ENCODE data around the gene NTRK2.
A peak's percentile ranks its signal among the peaks of the same experiment; 100 is the strongest.

The NTRK2 gene

DNA sequence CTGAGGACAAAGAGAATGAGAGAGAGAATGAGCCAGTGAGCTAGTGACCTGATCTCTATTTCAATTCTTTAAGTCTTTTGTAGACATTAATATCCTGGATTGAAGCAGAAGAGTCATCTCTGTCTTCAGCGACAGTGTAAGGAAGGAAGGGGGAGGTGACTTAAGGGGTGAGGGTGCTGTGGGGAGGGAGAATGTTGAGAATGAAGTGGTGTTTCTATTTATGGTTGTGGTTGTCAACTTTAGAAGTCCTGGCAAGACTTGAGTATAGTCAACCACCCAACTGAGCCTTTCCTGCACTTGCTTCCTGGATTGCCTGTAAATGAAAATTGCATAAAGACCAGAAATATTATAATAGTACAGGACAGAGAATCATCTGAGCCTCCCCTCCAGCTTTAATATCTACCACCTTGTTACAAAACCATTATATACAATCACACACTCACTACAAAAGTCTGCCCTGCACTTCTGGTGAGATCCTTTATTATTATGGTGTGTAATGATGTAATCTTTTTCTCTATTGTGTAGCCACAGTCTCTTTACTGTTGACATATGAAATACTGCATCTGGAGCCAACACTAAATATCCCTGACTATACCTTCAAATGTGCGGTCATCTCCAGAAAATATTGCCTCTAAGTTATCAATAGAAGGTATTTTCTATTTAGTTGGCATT is 91.7 kb downstream of the NTRK2 start:
- no peak for DNase-seq
- in situ Hi-C loops (cut with MboI; ENCODE audit: low pct_unique_long_range_greater_than_20kb, low sequenced_read_pairs): no loop called here

DNA sequence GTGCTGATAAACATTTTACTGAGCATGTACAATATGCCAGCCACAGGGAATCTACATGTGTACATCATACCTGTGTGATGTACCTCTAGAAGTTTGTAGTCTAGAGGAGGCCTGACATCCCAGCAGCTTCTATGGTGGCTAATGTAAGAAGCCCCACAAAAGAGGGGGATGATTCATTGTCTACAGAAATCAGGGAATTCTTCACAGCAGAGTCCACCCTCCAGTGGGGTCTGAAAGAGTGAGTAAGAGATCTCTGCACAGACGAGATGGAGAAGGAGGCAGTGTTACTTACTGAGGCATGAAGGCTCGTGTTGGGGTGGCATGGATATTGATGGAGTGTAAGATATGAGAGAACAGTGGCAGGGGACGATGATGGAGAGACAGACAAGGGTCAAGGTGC is 103.0 kb downstream of the NTRK2 start:
- DNase-seq: no peak
- in situ Hi-C loops (cut with MboI; ENCODE audit: low pct_unique_long_range_greater_than_20kb, low sequenced_read_pairs): no loop called here

DNA sequence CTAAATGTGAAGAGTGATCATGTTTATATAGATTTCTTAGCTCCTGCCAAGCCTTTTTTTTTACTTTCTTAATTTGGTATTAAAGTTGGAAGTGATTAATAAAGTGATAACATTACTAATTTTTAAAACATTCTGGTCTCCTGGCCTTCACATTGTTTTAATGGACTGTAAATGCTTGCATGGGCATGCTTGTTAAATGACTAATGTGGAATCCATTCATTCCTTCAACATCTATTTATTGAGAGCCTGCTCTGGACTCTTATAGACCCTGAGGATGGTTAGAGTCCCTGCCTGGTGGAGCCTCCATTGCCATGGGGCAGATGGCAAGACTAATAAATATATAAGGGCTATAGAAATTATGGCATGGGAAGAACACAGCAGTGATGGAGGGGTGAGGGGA is 103.5 kb downstream of the NTRK2 start:
- in situ Hi-C loops (cut with MboI; ENCODE audit: low pct_unique_long_range_greater_than_20kb, low sequenced_read_pairs): no loop called here

DNA sequence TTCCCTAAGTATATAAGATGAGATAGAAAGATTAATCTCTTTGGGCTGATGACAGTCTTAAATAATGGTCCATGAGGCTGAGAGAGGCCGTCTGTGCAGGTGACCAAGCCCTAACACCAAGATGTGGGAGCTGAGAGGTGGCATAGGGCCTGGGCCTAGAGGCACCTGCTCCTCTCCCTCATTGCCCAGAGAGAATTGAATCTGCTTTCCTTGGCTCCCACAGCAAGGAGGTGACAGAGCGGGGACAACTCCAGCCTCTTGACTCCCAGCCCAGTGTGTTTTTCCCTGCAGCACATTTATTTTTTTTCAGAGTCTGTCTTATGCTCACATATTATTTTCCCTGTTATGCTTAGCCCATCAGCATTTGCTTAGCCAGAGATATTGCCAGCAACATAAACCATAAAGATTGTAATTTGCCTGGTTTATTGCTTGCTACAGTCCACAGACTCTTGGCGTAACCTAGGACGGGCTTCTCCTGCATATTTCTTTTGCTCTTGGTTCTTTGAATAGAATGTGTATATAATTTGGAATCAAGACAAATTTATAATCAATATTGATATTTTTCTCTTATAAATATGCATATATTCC is 105.6 kb downstream of the NTRK2 start:
- in situ Hi-C loops (cut with MboI; ENCODE audit: low pct_unique_long_range_greater_than_20kb, low sequenced_read_pairs): no loop called here

More for the DNA sequence above, 103.5 kb downstream of the NTRK2 start:
- DNase-seq: no peak

DNA sequence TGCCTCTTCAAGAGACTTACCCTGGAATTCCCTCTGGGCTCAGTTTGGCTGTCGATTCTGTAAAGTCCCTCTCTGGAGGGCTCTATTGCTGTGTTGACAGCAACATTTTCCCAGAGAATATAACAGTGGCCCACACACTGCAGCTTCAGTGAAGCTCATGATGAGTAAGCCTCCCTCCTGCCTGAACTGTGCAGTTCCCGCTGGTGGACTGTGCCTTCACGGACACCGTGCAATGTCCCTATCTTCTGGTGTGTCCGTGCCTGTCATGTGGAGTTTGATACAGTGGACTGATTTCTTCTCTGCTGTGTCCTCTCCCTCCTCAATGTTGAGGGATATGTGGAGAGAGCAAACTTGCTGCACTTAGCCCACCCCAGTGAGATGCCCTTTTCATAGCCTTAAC is 109.0 kb downstream of the NTRK2 start:
- DNase-seq: no peak
- in situ Hi-C loops (cut with MboI; ENCODE audit: low pct_unique_long_range_greater_than_20kb, low sequenced_read_pairs): no loop called here

More for the DNA sequence above, 105.6 kb downstream of the NTRK2 start:
- no peak for DNase-seq

DNA sequence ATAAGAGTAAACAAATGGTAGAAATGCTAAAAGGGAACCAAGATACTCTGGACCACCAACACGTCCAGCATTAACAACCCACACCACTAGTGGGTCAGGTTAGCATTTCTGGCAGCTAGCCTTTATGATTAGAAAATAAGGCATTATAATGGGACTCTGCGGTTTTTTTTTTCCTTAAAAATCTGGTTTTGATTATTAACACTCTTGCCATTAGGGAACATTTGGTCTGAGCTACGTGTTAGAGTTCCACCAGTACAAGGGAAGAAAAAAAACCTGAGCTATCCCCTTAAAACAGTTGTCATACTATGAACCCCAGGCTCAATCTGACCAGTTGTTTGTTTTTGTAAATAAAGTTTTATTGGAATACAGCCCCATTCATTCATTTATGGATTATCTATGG is 110.4 kb downstream of the NTRK2 start:
- in situ Hi-C loops (cut with MboI; ENCODE audit: low pct_unique_long_range_greater_than_20kb, low sequenced_read_pairs): no loop called here
- DNase-seq: no peak

DNA sequence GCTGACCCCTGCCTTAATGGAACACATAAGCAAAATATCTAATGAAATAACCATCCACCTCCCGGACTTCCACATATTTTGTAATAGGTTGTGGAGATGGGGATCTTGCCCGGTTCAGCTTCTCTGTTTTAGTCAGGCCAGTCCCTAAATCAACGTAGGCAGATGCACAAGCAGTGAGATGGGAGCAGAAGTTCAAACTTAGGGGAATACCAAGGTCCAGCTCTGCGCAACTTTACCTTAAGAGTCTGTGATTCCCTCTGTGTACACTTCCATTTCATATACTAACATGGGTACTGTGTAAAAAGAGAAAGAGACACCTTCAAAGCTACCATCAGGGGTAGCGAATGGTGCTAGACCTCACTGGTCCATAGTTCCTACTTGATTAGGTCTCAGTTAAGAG is 110.9 kb downstream of the NTRK2 start:
- in situ Hi-C loops (cut with MboI; ENCODE audit: low pct_unique_long_range_greater_than_20kb, low sequenced_read_pairs): no loop called here
- no peak for DNase-seq

DNA sequence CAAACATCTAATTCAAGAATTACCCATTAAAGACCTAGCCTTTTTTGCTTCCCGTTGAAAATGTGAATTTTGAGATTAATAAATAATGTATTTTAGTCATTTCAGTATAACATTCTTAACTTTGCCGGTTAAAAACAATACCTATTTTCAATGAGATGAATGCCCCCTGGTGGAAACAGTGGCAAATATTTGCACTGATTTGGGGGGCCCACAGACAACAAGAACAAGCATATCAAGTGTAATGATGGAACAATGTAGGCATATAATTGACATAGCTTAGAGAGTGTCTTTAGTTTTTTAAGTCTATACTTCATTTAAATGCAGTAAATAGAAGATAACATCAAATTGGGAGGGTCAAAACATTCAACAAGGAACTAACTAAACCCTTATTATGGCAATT is 111.9 kb downstream of the NTRK2 start:
- in situ Hi-C loops (cut with MboI; ENCODE audit: low pct_unique_long_range_greater_than_20kb, low sequenced_read_pairs): no loop called here

DNA sequence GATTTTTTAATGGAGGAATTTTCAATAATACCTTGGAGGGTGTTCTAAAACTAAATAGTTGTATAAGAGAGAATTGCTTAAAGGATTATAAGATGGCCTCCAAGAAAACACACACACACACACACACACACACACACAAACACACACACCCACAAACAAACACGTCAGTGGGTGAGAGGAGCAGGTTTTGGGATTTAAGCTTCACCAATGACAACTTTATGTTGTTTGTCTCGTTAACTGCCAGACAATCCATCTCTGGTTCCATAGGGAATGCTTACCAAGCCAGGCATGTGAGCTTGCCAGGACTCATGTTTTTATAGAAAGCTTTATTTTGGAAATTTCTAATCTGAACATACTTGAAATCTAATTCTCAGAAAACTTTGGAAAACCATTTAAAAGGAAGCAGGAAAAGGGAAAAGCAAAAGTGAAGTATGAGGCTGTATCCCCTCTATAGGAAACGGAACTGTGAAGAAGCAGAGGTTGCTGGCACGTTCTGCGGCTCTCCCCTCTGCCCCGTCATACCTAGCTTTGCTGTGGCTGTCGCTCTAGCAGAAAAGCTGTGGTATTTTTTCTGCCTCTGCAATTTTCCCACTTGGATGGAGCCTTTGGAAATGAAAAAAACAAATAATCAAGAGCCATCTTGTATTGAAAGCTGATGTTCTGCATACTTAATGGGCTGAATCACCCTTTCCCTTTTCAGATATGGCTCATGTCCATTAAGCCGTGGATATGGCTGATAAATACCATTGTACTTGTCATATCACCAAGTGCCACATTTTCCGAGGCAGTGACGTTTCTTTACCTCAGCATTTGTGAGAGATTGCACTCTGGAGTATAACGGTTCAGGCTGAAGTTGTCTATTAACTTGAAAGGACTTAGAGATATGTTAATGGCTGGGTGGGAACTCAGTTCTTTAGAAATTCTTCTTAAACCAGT is 112.7 kb downstream of the NTRK2 start:
- in situ Hi-C loops (cut with MboI; ENCODE audit: low pct_unique_long_range_greater_than_20kb, low sequenced_read_pairs): no loop called here
- DNase-seq: no peak

More for the DNA sequence above, 111.9 kb downstream of the NTRK2 start:
- DNase-seq: peak; percentile 33

DNA sequence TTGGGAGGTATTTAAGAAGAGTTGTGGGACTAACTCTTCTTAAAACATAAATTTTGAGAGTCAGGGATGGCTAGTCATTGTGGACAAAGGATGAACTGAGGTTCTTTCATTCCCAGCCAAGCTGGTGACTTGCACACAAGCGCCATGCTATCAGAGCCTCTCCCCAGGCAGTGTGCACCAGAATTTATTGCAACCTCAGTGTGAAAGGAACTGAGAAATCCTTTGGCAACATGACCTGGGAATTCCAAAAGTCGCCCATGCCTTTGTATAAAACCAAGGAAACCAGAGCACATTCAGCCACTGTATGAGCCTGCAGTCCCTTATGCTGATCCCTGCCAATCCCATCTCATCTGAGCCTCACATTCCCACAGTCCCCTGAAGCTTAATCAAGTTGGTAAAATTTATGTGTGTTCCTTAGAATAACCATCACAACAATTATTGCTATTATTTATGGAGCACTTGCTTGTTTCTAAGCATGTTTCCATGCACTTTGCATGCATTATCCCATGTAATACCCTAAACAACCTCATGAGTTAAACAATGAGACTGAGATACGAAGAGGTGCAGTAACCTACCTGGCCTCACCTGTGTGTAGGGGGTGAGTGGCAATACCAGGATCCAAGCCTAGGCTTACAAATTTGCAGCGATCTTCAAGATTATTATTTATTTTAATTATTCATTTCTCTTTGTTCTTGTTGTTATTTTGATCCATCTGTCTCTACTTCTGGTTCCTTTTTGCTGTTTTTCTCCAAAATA is 116.4 kb downstream of the NTRK2 start:
- DNase-seq: no peak

DNA sequence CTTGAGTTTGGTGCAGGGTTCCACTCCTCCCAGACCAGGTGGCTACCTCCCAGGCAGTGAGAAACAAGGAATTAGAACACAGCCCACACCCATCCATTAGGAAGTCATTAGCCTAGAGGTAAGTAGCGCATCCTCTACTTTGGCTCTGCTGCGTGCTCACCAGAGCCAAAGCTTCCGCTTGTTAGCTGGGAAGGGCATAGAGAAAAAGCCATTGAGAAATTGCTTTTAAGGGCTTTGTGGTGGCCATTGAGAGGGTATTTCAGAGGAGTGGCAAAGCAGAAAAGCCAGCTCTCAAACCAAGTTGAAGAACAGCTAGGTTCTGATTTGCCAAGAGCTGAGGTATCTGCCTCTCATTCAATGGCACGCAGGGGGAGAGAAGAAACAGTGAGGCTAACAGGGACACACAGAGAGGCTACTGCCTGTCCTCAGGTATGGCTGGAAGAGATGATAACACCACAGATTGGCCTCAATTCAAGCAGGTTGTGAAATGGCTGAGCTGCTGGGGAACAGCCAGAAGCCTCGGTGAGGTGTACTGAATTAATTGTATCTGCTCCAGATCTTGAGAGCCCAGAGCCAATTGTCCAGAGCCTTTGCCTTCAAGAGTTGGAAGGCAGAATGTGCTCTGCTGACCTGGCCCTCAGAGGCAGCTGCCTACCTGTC is 119.4 kb downstream of the NTRK2 start:
- in situ Hi-C loops (cut with MboI; ENCODE audit: low pct_unique_long_range_greater_than_20kb, low sequenced_read_pairs): no loop called here

More for the DNA sequence above, 116.4 kb downstream of the NTRK2 start:
- in situ Hi-C loops (cut with MboI; ENCODE audit: low pct_unique_long_range_greater_than_20kb, low sequenced_read_pairs): no loop called here

DNA sequence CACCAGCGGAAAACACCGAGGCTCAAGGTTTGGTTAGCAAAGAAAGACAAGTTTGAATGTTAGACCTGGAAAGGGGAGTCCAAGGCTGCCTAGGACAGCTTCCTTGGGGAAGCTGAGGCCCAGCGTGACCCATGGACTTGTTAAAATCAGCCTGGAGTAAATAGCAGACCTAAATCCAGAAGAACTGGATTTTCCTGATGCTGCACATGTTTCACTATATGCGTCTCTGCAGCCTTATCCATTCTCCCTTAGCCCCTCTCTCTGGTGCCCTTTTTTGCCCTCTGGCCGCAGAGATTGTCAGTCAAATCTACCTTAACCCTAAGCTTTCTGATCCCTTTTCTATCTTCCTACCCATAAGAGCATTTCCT is 119.9 kb downstream of the NTRK2 start:
- in situ Hi-C loops (cut with MboI; ENCODE audit: low pct_unique_long_range_greater_than_20kb, low sequenced_read_pairs): no loop called here
- DNase-seq: no peak

More for the DNA sequence above, 119.4 kb downstream of the NTRK2 start:
- no peak for DNase-seq

DNA sequence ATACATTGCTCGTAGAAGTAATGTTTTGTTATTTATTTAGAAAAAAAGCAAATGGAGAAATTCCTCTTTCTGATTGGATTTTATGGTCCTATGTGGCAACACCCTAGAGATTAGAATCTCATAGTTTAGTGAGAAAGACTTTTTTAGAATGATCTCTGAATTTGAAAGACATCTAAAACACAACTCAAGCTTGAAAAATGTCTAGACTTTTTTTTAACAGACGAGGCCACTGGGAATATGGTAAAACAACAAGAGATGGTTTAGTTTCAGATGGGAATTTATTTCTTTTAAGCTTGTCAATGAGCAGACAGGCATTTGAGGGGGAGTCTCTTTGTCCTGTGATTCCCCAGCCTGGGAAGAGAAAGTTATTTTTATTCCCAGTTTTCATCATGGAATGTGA is 122.1 kb downstream of the NTRK2 start:
- in situ Hi-C loops (cut with MboI; ENCODE audit: low pct_unique_long_range_greater_than_20kb, low sequenced_read_pairs): no loop called here
- no peak for DNase-seq

DNA sequence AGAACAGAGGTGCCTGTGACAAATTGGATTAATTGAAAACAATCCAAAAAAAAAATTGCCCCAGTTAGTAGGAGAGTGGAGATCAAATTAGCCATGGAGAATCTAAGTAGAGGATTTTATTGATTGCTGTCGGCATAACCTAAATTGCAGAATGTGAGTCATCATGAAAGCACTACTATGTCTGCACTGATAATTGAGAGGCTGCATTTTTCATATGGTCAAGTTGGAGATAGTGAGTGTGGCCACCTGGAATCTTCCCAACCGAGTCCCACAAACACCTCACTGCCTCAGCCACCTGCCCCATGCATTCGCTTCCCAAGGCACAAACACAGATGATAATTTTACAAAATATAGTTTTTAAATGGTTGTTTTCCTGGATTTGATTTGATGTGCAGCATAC is 123.7 kb downstream of the NTRK2 start:
- in situ Hi-C loops (cut with MboI; ENCODE audit: low pct_unique_long_range_greater_than_20kb, low sequenced_read_pairs): no loop called here
- DNase-seq: no peak

DNA sequence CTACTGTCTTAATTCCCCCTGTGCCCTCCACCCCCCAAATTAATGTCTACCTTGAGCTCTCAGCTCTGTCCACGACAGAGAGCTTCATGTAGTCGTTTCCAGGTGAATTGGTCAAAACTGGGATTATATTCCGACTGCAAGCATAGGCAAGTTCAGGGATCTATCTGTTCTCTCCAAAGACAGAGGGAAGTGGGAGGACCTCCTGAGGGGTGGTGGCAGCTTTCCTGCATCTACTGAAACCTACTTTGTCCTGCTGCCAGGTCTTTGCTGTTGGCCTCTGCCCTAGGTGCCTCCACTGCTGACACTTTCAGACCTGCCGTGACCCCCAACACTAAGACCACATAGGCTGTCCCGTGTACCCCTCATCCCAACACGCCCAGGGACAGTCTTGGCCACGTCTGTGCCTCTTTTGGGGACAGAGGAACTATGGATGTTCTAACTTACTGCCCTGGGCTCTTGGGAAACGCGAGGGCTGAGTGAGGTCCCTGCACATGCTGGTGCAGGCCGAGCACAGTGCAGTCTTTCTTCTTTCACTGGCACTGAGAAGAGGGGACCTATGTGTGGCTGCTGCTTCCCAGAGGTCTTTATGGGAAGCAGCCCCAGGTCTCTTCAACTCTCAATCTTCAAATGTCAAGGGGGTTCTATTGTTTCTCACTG is 125.6 kb downstream of the NTRK2 start:
- DNase-seq: no peak
- in situ Hi-C loops (cut with MboI; ENCODE audit: low pct_unique_long_range_greater_than_20kb, low sequenced_read_pairs): no loop called here

DNA sequence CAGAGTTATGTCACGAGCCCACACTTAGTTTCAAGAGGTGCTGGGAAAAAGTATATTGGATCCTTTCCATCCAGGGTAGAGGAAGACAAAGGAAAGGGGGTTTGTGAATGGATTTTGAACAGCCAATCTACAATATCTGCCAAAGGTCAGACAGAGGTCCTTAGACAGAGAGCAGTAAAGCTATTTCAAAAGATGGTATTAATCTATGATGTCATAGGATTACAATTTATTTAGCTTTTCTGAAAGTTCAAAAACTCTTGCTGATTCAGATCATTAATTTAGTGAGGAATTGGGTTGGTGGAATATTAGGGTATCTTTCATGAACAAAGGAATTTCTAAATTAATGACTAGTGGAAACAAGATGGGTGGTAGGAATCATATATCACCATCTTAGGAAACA is 126.9 kb downstream of the NTRK2 start:
- no peak for DNase-seq
- in situ Hi-C loops (cut with MboI; ENCODE audit: low pct_unique_long_range_greater_than_20kb, low sequenced_read_pairs): no loop called here

DNA sequence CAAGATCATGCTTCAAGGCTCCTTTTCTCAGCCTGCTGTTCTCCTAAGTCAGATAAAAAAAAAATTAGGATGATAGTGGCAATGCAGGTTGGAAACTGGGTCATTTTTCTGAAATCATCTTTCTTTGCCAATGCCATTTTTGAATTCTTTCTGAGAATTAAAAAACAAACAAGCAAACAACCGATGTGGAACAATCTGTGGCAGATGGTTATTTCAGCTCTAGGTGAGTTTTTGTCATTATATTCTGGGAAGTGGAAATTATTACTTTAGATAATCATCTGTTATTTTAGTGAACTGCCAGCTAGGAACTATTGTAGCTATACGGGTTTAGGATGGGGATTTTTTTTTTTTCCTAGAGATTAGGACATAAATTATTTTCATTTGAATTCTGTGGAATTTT is 129.7 kb downstream of the NTRK2 start:
- DNase-seq: no peak
- in situ Hi-C loops (cut with MboI; ENCODE audit: low pct_unique_long_range_greater_than_20kb, low sequenced_read_pairs): no loop called here

DNA sequence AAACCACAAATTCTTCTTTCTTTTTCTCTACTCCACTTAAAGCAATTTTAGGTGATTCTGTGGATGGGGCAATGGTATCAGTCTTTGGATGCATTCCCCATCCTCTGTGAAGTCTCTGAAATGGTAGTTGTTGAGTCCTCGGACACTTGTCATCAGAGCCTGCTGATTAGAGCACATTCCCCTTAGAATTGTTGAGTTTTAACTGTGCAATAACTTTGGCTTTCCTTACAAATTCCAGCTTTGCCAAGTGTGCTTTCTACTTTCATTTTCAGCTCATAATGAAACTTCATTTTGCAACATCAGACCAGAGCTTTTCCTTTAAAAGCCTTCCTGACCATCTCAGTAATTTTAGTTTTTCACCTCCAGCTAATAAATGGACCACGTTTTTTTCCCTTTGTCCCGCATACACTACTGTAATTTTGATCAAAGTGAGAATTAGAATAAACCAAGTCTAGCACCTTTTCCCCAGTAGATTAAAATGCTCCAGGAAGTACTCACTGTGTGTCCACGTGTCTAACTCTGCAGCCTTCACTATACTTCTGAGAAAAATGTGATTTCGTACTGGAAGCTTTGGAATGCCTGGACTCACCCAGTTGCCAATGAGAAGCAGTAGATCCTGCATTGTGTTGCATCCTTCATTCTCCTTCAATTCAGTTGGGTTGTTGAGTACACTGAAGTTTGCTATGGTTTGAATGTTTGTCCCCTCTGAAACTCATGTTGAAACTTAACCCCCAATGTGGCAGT is 135.6 kb downstream of the NTRK2 start:
- no peak for DNase-seq
- in situ Hi-C loops (cut with MboI; ENCODE audit: low pct_unique_long_range_greater_than_20kb, low sequenced_read_pairs): no loop called here

All from KBM-7 (cell line).